Gastrocnemius medialis (tissue), 4 donors: ENCODE measurements around the gene HLTF.

Experiments used
- CTCF ChIP-seq, 5 experiments: fragments of 450-650 bp in 3 of 5; fragments of 200-600 bp in 2 of 5; sonication (generic) in 2 of 5; IDR thresholded peaks in 4 of 5; conservative IDR thresholded peaks in 1 of 5; 1 replicate in 4 of 5; 2 replicates in 1 of 5; pipeline ENCODE4 v1.5.1; 2016 to 2019; ENCODE audit warnings: antibody characterized with exemption in 5 of 5, mild to moderate bottlenecking in 3 of 5, moderate library complexity in 3 of 5
- POLR2A ChIP-seq, 2 donors: fragments of 450-650 bp; IDR thresholded peaks; one replicate each; pipeline ENCODE4 v1.6.1; 2017; ENCODE audit warnings: antibody characterized with exemption in 2 of 2, mild to moderate bottlenecking in 2 of 2, moderate library complexity in 2 of 2

GRCh38 chr3:149009732-149010131 is 76.6 kb downstream of the HLTF start:
- TF ChIP-seq POLR2A (IDR thresholded peaks at IDR 0.05) = no peak
- no peak for TF ChIP-seq CTCF (IDR thresholded peaks at IDR 0.05 in 4 of 5, conservative IDR thresholded peaks at IDR 0.05 in 1 of 5)
